Measurements from ENCODE around the gene ODAD4. TPM values are rescaled to one million over a fixed set of nuclear protein-coding genes. Genes with fewer than 3 reads are reported as not detected.
A peak's percentile ranks its signal among the peaks of the same experiment; 100 is the strongest.

ODAD4 gene
- polyA plus RNA-seq, 1 of the 3 experiments (the other 2 are of a cell fraction) = 1.1 TPM

GRCh38 chr17:41974658-41975057, 44.2 kb downstream of the ODAD4 start (continued):
- no peak for TF ChIP-seq PBX3 (IDR thresholded peaks at IDR 0.05)

GRCh38 chr17:41975099-41976083, 45.0 kb downstream of the ODAD4 start:
- Histone ChIP-seq H3K4me1 (ENCODE audit: control insufficient read depth in 1 of 2, insufficient read depth in 2 of 2, low read depth in 1 of 2, low read length in 1 of 2) (peaks cover 0 to 53% of the 10 kb centered on the region in 2 experiments; a peak in 2 of 4 replicates), H3K27me3 (ENCODE audit: insufficient read depth) (no peaks in the 10 kb centered on the region), H3K36me3 (replicated peaks in 1 of 2; ENCODE audit: control insufficient read depth in 1 of 2, insufficient read depth in 2 of 2, low read length in 1 of 2) (peaks cover 44 to 72% of the 10 kb centered on the region in 2 experiments), H3F3A (replicated peaks; ENCODE audit: insufficient read depth) (peaks cover 10% of the 10 kb centered on the region), H3K79me2 (ENCODE audit: insufficient read depth) (peaks cover 24% of the 10 kb centered on the region), H4K20me1 (ENCODE audit: insufficient read depth) (0 out of 2 replicates have a peak, but pooled peaks cover 8% of the 10 kb centered on the region), H3K9ac (no peak overlapping the region), H3K9me2 (no peaks in the 10 kb centered on the region), H3K4me2 (no peak overlapping the region), H2AFZ (ENCODE audit: low read depth) (no peak overlapping the region), H3K27ac (ENCODE audit: low read depth in 2 of 2, low read length in 1 of 2) (peak overlapping the region in 1 of 2 experiments; percentile 92; a peak in 1 of 4 replicates), H3K4me3 (ENCODE audit: low read depth in 2 of 2, low read length in 1 of 2) (no peak overlapping the region), H3K9me3 (no peaks in the 10 kb centered on the region)
- ChIA-PET POLR2A (interaction anchor here (0.8 to 1.5 kb wide), 3 partner anchors 10 to 42 kb away, joined by 3 to 4 read pairs (median 3); partner anchors contain the start of gene DNAJC7), CTCF (interaction anchor here (1.4 to 5.4 kb wide), 4 partner anchors 13 to 126 kb away, joined by 4 to 47 read pairs (median 6); no protein-coding TSS in a partner anchor)
- 100% methylated on average over 4 of the region's 9 CpGs for WGBS (ENCODE audit: low lambda C conversion rate)
- no peak for DNase-seq
- TF ChIP-seq SIN3A (IDR thresholded peaks at IDR 0.05; ENCODE audit: borderline replicate concordance, low read depth, low read length) (no peak), FOSL2 (IDR thresholded peaks at IDR 0.05; ENCODE audit: borderline replicate concordance, low read depth) (no peak), EZH2phosphoT487 (IDR thresholded peaks at IDR 0.05; ENCODE audit: borderline replicate concordance, low read depth) (no peak), MXI1 (IDR thresholded peaks at IDR 0.05; ENCODE audit: low read depth, low read length) (no peak), NFIC (IDR thresholded peaks at IDR 0.05; ENCODE audit: borderline replicate concordance) (no peak), MAX (IDR thresholded peaks at IDR 0.05; ENCODE audit: low read depth) (no peak), RFX5 (IDR thresholded peaks at IDR 0.05; ENCODE audit: low read length) (no peak), ZBTB33 (IDR thresholded peaks at IDR 0.05; ENCODE audit: borderline replicate concordance, low read depth) (no peak), TAF1 (IDR thresholded peaks at IDR 0.05; ENCODE audit: borderline replicate concordance, low read depth, low read length) (no peak)
